Sciatic nerve (tissue), 2 donors: ENCODE measurements around the gene SCG2. TPM values are rescaled to one million over a fixed set of nuclear protein-coding genes. Genes with fewer than 3 reads are reported as not detected.

Experiments used
- ATAC-seq: fragments of 200-7000 bp; cut with Tn5 transposase; one replicate; pipeline ENCODE4 v1.9.1; 2020; ENCODE audit warnings: mild to moderate bottlenecking, moderate library complexity
- DNase-seq: peaks from one replicate; pipeline ENCODE4 v3.0.0-alpha.2; 2020; ENCODE audit warnings: low spot score
- intact Hi-C: fragments of 100-400 bp; cut with DNase I; formaldehyde crosslinking; loops from one replicate; pipeline ENCODE4 v1.14.2; 2022
- total RNA-seq: library from RNA; stranded (reverse); fragmentation: NEBNext Ultra II Directional; extraction: Animal tissue kit (Norgen Biotek cat#: 25700); gene quantifications from one replicate; pipeline ENCODE4 v1.2.1, GENCODE V29; 2021
- donor health status: DM: no; HTN: no; CAD: no.
- donor health status: DM: no; HTN: no; CAD: no.

SCG2 gene
- total RNA-seq, 1 donor from 2014 or later: 0.80 TPM

DNA sequence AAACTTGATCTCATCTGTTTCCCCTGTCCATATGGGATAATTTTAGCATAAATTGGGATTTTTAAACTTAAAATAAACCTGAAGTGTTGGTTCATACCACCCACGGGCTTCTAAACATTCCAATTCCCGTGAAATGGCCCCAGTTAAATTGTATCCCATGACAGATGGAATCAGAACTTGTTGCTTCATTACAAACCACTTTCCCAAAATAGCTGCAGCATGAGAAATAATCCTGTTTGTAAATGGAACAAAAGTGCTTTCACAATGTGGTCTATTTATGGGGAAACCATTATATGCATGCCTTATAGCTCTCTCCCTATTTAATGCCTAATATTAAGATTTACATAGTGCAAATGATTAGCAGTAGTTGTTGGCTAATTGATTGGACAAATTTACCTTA, 15.9 kb downstream of the SCG2 start:
- intact Hi-C loops: no loop called here
- ATAC-seq (no peak), DNase-seq (no peak)

DNA sequence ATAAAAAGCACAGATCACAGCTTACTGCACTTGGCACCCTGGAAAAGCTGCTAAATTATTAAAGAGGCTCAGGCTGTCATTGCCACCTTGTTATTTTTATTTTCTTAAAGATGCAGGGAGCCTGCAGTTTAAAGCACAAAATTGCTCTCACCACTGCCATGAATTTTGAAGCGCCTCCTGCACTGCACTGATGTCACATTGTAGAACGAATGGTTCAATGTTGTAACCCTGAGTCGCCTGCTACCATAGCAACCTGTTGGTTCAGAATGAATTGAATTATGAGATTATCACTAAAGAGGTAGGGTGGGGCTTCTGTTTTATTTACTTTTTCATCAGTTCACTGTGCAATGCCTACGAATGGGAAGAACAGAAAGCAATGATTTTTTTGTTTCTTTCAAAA, 16.5 kb downstream of the SCG2 start:
- intact Hi-C loops: no loop called here
- ATAC-seq: no peak
- DNase-seq: no peak

DNA sequence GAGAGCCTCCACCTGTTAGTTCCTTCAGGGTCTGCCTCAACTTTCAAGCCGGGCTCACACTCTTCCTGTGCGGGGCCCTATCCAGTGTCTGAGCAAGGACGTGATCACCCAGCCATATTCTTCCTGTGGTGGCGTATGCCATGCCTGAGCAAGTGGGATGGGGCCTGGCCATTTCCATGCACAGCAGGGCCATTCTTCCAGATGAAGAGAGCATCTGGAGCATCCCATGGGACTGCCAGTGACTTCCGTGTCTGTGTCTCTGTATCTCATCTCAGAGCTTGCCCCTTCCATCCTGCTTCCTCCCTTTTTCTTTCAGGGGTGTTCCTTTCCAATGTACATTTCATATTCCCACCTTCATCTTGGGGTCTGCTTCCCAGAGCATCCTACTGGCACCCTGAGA, 20.2 kb downstream of the SCG2 start:
- no peak for DNase-seq
- ATAC-seq: no peak
- intact Hi-C loops: no loop called here

DNA sequence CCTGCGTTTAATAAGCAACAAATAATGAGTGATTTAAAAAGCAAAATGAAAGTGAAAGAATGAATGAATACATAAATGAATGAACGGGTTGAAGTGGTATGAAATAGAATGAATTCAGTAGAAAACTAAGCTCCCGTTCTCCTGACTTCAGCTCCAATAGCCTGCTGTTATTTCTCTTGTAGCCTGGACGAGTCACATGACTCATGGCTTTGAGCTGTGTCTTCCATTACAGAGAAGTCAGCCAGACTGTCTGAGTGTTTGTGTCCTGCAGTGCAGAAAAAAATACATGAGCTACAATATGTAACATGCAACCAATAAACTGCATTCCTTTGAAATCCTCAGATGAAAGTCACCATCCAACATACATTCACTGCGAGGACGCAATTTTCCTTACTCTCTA, 21.2 kb downstream of the SCG2 start:
- DNase-seq (no peak), ATAC-seq (peak; percentile 63)
- intact Hi-C loops: loop anchor here (1.0 kb wide), 1 partner anchor 18 kb away; no protein-coding TSS in a partner anchor

DNA sequence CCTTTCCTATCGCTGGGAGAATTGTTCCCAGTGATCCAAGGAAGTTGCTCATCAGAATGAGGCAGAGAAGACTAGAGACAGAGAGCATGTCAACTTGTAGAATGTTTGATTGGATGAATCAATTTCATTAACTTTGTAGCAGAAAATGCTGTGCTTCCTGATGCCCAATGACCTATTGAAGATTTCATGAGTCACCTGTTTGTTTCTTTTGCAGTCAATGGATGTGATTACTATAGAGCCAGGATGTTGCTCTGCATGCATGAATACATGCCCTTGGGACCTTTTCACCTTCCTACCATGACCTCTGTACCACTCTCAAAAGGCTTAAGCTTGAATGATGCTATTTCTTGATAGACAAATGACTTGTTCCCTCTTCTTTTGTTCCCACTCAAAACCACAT, 23.3 kb downstream of the SCG2 start:
- DNase-seq (no peak), ATAC-seq (no peak)
- intact Hi-C loops: no loop called here

DNA sequence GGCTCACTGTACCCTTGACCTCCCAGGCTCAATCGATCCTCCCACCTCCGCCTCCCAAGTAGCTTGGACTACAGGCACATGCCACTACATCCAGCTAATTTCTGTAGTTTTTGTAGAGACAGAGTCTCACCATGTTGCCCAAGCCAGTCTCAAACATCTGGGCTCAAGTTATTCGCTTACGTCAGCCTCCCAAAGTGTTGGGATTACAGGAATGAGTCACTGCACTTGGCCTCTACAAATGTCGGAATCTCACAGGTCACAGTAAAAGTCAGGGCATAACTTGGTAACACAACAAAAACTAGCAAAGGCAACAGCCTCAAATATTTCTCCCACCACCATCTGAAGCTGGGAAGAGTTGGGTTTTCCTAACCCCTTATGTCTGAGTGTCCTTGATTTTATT, 25.3 kb downstream of the SCG2 start:
- no peak for DNase-seq
- peak; percentile 73 for ATAC-seq

DNA sequence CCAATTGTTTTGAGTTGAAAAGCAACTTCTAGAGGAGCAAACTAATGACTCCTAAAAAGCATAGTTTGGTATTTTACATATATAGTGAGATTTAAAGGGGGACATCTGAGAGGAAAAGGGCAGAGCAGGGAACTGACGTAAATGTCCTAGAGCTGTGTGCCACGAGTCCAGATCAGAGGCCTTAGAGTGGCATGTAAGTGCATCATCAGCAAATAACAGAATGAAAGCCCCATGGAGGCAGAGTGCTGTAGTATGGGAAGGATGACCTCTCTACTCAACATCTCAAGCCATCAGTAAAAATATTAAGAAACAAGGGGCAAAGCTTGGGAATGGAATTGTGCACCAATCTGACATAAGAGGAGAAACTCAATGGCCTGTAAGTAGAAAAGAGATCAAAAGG, 31.4 kb downstream of the SCG2 start:
- no peak for DNase-seq
- intact Hi-C loops: no loop called here
- ATAC-seq: no peak

More for the DNA sequence above, 25.3 kb downstream of the SCG2 start:
- intact Hi-C loops: no loop called here

DNA sequence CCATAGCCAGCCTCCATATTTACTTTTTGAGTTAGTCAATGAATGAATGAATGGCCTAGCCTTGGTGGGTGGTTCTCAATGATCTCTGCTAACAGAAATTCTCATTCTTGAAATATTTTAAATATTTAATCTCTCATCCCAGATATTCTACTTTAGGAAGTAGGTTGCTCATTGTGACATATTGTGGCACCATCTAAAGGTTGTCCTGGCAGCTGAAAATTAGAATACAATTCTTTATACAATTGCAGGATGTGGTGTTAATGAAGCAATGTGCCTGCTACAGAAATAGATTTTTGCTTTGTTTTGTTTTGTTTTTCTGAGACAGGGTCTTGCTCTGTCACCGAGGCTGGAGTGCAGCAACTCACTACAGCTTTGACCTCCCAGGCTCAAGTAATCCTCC, 35.8 kb downstream of the SCG2 start:
- DNase-seq (no peak), ATAC-seq (no peak)
- intact Hi-C loops: no loop called here

DNA sequence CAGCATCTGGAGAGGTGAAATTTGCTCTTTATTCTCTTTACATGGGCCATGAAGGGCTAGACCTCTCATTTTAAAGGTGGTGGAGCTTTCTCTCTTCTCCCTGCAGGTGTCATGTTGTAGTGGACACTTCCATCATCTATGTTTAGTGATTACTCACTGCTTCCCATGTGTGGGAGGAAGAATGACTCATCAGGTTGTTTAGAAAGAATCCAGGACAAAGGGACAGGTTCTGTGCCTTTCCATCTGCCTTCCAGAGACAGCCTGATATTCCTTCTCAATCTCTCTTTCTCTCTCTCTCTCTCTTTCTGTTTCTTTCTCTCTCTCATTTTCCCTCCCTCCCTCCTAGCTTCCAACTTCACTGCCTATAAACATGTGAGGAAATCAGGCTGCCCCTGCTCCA, 38.7 kb downstream of the SCG2 start:
- ATAC-seq (no peak), DNase-seq (no peak)
- intact Hi-C loops: loop anchor here (1.0 to 5.0 kb wide), 2 partner anchors 18 to 676 kb away; no protein-coding TSS in a partner anchor

DNA sequence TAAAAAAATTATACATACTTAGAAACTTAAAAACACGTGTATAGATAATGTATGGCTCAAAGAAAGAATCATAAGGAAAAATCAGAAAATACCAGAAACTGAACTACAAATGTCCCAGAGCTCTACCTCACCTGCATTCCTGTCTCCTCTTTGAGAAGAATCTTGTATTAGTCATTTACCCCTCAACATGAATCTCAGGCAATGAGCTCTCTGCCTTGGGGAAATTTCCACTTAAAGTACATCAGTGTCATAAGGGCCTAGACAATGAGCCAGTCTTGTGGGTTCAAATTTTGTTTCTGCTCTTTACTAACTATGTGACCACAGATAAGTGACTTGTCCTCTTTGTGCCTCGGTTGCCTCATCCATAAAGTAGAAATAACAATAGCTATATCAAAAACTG, 40.1 kb downstream of the SCG2 start:
- ATAC-seq (no peak), DNase-seq (no peak)
- intact Hi-C loops: loop anchor here (5.0 kb wide), 1 partner anchor 675 kb away; no protein-coding TSS in a partner anchor

DNA sequence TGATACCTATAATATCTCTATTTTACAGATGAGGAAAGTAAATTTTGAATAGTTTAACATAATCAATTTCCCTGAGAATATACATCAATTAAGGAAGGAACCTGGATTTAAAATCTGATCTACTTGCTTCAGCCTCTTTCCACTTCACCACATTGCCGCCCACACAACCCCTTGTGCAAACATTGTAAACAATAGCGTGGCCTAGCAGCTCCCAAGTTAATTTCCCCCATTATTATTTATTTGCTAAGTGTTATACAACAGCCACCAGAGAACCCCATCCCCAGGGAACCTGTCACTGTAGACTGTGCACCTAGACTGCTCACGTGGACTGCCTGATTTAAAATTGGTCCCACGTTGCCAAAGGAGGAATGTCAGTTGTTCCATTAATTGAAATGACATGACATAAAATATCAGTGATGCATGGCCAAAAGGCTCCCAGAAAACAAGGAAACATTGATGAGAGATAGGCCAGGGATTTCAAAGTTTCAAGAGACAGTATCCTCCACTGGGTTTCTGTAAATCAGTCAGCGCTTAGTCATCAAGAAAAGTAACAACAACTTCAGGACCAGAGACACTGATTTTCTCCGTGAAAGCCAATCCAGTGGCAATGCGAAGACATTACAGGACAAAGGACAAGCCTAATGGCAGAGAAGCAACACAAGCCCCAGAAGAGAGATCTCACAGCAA, 41.3 kb downstream of the SCG2 start:
- DNase-seq (no peak), ATAC-seq (no peak)
- intact Hi-C loops: loop anchor here (5.0 kb wide), 1 partner anchor 674 kb away; no protein-coding TSS in a partner anchor

DNA sequence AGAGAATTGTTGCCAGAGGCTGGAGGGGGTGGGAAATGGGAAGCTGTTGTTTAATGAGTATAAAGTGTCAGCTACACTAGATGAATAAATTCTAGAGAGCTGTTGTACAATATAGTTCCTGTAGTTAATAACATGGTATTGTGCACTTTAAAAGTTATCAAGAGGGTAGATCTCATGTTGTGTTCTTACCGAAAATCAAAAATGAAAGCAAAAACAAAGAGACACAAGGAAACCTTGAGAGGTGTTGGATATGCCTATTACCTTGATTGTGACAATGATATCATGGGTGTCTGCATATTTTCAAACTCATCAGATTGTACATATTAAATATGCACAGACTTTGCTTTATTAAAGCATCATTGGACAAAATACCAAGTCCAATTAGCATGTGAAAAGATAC, 43.2 kb downstream of the SCG2 start:
- intact Hi-C loops: no loop called here
- DNase-seq (no peak), ATAC-seq (no peak)

DNA sequence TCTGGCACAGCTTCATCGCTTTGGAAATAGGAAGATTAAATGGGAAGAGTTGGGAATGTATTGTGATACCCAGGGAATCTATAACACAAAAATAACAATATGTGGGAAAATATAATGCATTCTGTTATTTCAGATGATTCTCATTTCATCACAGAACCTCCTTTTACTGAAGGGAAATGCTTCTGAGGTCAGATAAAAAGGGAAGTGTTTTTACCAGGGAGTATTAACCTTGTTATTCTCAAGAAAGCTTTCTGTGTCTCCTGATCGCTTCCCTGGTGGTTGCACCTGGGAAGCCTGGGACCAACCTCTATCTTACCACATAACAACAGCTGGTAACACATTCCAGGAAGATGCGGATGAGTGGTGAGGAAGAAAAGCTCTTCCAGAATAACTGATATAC, 47.2 kb downstream of the SCG2 start:
- ATAC-seq (no peak), DNase-seq (no peak)
- intact Hi-C loops: no loop called here

DNA sequence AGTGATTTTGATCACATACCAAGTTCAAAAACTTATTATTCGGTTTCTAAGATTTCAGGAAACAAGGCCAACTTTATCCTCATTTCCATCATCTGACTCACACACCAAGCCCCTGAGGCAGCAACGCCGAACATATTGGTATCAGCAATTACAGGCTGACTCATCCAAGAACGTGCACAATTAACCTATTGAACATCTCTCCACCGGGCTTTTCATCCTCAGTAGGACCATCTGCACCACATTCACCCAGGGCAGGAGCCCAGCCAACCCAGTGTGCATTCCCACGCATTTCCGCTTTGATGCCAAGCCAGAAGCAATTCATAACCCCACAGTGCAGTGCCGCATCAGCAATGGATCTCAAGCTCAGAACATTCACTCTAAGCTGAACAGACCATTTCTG, 52.9 kb downstream of the SCG2 start:
- intact Hi-C loops: no loop called here
- DNase-seq (no peak), ATAC-seq (no peak)

DNA sequence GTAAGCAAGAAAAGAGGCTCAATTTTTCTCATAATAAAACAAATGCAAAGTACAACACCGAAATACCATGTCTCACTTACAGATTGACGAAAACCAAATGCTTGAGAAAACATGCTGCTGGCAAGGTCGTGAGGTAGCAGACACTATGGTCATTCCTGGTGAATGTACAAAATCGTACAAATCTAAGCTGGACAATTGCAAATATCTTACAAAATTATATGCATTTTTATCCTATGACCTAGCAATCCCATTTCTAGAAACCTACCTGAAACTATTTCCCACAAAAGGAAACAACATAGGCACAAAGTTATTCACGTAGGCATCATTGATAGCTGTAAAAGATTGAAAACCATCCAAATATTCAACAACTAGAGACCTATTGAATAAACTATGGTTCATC, 54.0 kb downstream of the SCG2 start:
- DNase-seq (no peak), ATAC-seq (no peak)
- intact Hi-C loops: no loop called here

Other genes with a start within 250 kb of the SCG2 start
- 5.8 TPM for gene AP1S3, start 235.2 kb upstream of the SCG2 start, total RNA-seq